NCI-H2196 (cell line): ENCODE data around the gene IMPA2.
"Not testable (repeated sequence)": the region's sequence is repeated elsewhere in the genome, so short reads cannot be mapped to it uniquely, and the experiment has no call there.

Experiments used
- DNase-seq: peaks from one replicate; lab custom pipeline; 2025; ENCODE audit not compliant: unreplicated experiment; lab: John Stamatoyannopoulos, UW

IMPA2 gene

DNA sequence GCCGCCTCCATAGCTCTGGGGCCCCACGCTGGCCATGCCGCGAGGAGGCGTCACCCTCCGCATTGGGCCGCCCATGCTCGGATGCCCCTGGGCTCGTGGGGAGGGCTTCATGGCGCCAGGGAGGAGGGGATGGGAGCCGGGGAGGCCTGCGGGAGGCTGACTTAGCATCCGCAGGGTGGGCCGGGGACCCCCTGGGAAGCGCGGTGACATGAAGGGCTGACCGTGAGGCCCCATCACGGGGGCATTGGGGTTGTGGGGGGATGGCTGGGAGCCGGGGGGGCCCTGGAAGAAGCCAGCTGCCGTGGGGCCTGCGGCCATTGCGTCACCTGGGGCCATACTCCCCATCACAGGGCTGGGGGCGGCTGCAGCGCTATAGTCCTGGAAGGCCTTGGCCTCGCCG is 86.4 kb downstream of the IMPA2 start:
- DNase-seq: no peak

DNA sequence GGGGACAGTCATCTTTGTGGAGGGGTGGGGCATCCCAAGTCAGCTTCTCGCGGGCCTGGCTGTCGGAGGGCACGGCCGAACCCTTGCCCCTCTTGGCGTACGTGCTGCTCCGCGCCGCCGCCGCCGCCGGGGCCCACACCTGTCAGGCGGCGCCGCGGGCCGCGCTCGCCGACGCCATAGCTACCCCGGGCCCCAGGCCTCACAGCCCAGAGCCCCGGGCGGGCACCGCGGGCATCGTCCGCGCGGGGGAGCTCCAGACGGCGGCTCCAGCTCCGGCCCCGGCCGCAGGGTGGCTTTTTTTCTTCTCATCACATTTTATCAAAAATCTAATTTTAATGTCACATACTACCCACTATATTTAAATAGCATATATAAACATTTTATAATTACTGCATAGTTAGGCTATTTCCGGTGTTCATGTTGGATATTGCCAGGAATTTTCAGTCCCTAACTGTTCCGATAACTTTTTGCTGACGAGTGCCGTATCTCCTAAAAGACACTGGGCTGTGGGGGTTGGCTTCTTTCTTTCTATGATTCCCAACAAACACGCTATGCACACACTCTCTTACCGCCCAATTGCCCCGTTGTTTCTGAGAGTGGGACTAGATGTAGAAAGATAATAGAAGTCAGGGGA is 87.1 kb downstream of the IMPA2 start:
- not testable (repeated sequence) for DNase-seq

DNA sequence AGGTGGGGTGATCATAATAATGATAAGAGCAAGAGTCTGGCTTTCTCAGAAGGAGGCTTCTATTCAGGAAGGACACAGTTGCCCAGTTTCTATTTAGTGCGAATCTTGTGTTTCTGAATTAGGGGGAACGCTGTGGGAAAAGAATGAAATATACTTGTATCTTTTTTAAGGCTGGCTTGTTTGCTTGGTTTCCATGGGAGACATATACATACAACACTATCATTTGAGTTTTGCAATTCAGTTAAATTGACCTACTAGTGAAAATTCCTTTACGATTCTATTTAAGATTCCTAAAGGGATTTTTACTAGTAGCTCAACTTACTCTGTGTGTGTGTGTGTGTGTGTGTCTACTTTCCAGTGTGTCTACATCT is 87.6 kb downstream of the IMPA2 start:
- DNase-seq: no peak

DNA sequence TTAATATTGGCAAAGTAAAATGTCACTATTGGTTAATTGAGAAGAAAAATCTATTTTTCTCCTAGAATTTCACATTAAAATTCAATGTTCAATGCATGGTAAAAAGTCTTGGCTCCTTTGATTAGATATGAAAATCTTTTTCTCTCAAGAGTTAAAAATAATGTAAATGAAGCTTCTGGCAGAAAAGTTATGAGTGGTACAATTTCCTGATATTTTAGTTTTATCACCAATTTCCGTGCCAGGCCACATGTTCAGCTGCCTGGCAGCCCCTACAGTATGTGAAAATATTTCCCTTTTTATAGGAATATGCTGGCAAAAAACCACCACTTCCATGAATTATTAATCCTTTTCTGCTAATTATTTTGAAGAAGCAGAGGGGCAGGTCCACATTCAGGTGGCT is 89.8 kb downstream of the IMPA2 start:
- not testable (repeated sequence) for DNase-seq

DNA sequence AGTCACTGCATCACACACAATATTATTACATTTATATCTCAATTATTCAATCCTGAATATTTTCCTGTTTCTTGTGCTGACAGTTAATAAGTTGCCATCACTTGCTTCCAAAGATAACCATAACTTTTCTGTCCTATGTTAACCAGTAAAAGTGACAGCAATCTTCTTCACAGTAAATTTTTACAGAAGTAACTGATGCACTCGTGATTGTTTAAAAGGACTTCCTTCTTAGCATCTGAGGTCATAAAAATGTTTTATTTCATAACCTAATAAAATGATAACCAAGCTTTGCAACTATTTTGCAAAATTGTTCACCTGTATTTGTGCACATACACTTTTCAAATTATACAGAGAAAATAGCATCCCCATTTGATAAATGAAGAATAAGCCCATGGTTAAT is 91.7 kb downstream of the IMPA2 start:
- no peak for DNase-seq

DNA sequence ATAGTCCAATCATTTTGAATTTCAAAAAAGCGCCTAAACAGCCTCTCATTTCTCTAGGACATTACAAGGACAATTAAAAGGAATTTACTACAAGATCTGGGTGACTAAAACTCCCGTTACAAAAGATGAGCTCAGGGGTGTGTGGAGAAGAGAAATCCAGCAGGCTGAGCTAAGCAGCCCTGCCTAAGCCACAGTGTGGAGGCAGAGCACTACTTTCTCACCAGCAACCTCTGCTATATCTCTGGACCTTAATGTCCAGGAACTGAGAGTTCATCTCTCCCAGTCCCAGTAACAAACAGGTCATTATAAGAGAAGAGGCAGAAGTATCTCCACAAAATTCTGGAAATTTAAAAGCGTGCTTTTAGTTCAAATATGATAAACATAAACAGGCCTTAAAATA is 93.4 kb downstream of the IMPA2 start:
- no peak for DNase-seq

DNA sequence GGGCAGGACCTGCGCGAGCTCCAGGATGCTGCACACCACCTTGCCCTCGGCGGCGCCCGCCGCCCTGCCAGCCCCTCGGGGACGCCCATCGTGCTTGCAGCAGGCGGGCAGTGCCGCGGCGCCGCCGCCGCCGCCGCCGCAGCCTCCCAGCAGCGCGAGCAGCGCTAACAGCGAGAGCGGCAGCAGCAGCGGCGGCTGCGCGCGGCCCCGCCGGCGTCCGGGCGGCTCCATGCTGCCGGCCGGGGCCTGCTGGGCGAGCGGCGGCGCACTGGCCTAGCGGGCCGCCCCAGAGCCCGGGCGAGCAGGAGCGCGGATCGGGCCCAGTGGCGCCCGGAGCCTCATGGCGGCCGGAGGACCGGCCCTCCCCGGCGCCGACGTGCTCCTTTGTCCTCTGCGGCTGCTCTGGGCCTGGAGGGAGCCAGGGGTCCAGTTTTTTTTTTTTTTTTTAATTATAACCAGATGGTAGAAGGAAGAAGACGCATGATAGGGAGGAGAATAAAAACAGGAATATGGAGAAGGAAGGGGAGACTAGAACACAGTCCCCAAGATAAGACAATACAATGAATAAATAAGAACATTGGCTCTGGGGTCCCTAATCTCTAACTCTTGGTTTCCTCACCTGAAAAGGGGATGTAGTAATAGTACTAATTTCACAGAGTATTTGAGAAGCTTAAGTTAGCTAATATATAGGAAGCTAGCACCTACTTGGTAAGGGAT is 95.3 kb downstream of the IMPA2 start:
- no peak for DNase-seq

DNA sequence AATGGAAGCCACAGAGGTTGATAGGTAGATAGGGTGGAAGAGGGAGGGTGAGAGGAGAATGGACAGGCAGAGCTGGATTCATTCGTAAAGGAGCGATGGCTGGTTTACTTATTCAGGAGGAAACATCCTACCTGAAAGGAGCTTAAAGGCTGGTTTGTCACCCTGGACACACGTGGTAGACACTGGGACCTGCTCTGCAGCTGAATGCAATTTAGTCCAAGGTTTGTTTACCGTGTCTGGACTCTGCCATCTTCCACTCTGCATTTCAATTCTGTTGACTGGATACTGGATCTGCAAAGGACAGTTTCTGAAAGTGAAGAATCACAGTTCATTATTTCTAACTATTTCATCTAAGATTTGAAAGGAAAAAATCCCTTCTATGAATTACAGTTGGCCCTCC is 96.7 kb downstream of the IMPA2 start:
- DNase-seq: not testable (repeated sequence)

GRCh38 chr18:12079491-12080237 is 98.4 kb downstream of the IMPA2 start:
- no peak for DNase-seq
